ENCODE data around the gene ARMCX2.

GRCh38 chrX:101642093-101642492 is 17.6 kb downstream of the ARMCX2 start:
- TF ChIP-seq TAF1 (IDR thresholded peaks at IDR 0.05; ENCODE audit: borderline replicate concordance, insufficient read depth, low read length) (no peak), FOXP2 (optimal IDR thresholded peaks at IDR 0.05; ENCODE audit: borderline replicate concordance, extremely low read depth, extremely low read length, insufficient read depth) (no peak)
